K562 (cell line): ENCODE results near the gene POLR1D. TPM values are rescaled to one million over a fixed set of nuclear protein-coding genes. Genes with fewer than 3 reads are reported as not detected.

ENCODE experiments used
- BCOR ChIP-seq: fragments of 450-650 bp; IDR thresholded peaks from 2 replicates; pipeline ENCODE4 v1.6.1; 2016
- CTBP1 ChIP-seq: fragments of 450-650 bp; IDR thresholded peaks from 2 replicates; pipeline ENCODE4 v1.6.1; 2016; ENCODE audit warnings: borderline replicate concordance
- MTA3 ChIP-seq: fragments of 450-650 bp; formaldehyde crosslinking; IDR thresholded peaks from 2 replicates; pipeline ENCODE4 v1.6.1; 2017; ENCODE audit warnings: mild to moderate bottlenecking, borderline replicate concordance
- POLR2H ChIP-seq: IDR thresholded peaks from 2 replicates; pipeline ENCODE4 v1.6.1; 2016; ENCODE audit warnings: missing genetic modification characterization, low read depth, mild to moderate bottlenecking, control low read depth, missing compliant biosample characterization, moderate library complexity
- WHSC1 ChIP-seq: IDR thresholded peaks from one replicate; pipeline ENCODE4 v1.6.1; 2012; ENCODE audit warnings: low read length, control low read depth, inconsistent platforms
- ZNF644 ChIP-seq: fragments of 200-800 bp; sonication (Bioruptor generic); IDR thresholded peaks from 2 replicates; pipeline ENCODE4 v1.6.1; 2016; ENCODE audit warnings: low read depth, missing genetic modification characterization, missing compliant biosample characterization
- ZNF766 ChIP-seq: fragments of 200-800 bp; sonication (Bioruptor generic); conservative IDR thresholded peaks from 2 replicates; pipeline ENCODE4 v1.6.1; 2016; ENCODE audit warnings: missing genetic modification characterization, missing compliant biosample characterization
- polyA plus RNA-seq, 8 experiments: library from polyadenylated mRNA; depleted of rRNA in 4 of 8; stranded (reverse) in 5 of 8; unstranded in 3 of 8; fragments of >200 nt; fragmentation: Nextera tagmentation in 2 of 8; fragmentation: Illumina TruSeq in 1 of 8; extraction: Ambion mirVana in 2 of 8; extraction: Trizol in 1 of 8; gene quantifications; 2 replicates each; pipeline versions ENCODE4 v1.2.1 to v1.2.3, GENCODE V29; 2011 to 2014; ENCODE audit warnings: inconsistent platforms in 1 of 8, missing spikeins in 1 of 8
- total RNA-seq, 7 experiments: library from RNA; depleted of rRNA in 6 of 7; stranded (reverse); fragments of >200 nt in 6 of 7; fragmentation: Illumina TruSeq in 2 of 7; extraction: Trizol in 2 of 7; gene quantifications; 2 replicates each; pipeline versions ENCODE4 v1.2.1 to v1.2.3, GENCODE V29; 2011 to 2021; ENCODE audit warnings: low replicate concordance in 1 of 7
- TF ChIP-seq, protein P1 (sequence below), 2 experiments: fragments of 450-650 bp in 1 of 2; sonication (generic) in 1 of 2; formaldehyde crosslinking in 1 of 2; IDR thresholded peaks; 2 replicates each; pipeline versions ENCODE4 v1.7.1 to v1.9.0; 2016 to 2022; ENCODE audit warnings: inconsistent platforms in 1 of 2, mild to moderate bottlenecking in 1 of 2, missing genetic modification reagents in 1 of 2
- TF ChIP-seq, protein P2 (sequence below): fragments of 450-650 bp; IDR thresholded peaks from 2 replicates; pipeline ENCODE4 v1.6.1; 2016; ENCODE audit warnings: mild to moderate bottlenecking
- TF ChIP-seq, protein P3 (sequence below), 2 experiments: IDR thresholded peaks; 2 replicates each; pipeline ENCODE4 v1.6.1; 2012; ENCODE audit warnings: improper control_type of control experiment in 2 of 2, low read depth in 2 of 2, low read length in 2 of 2, borderline replicate concordance in 1 of 2
- TF ChIP-seq, protein P4 (sequence below): sonication (generic); formaldehyde crosslinking; IDR thresholded peaks from 2 replicates; pipeline ENCODE4 v1.8.1; 2023; ENCODE audit warnings: mild to moderate bottlenecking, missing genetic modification reagents, moderate library complexity

Gene POLR1D
- total and polyA plus RNA-seq, 9 of the 15 experiments (the other 6 are each of a cell fraction or from before 2014, with no cell fraction given), result 107 to 188 (median 145) TPM

DNA sequence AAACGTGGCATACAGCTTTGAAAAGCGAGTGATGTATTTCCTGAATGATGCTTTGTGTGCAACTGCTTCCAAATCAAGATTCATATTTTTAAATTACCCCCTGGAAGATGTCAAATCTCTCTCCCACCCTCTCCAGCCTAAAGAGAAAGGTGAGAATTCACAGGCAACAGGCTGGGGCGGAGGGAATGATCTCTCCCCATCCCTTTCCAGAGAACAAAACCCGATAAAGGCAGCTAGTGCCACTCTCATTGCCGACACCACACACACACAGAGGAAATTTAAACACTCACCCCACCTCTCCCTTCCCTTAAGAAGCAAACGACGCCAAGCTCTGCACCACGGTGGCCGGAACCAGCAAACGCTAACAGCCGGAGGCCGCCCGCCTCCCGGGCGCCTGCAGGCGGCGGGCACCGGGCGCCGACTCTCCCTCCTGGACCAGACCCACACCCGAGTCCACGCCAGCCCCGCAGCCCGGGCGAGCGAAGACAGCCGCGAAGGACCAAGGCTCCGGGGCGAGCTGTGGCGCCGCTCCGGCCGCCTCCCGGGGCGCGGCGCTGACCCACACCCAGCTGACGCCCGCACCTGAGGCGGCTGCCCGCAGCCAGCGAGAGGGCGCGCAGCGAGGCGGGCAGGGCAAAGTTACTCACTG lies 1.8 kb upstream of the POLR1D start (continued):
- TF ChIP-seq, protein P1, sequence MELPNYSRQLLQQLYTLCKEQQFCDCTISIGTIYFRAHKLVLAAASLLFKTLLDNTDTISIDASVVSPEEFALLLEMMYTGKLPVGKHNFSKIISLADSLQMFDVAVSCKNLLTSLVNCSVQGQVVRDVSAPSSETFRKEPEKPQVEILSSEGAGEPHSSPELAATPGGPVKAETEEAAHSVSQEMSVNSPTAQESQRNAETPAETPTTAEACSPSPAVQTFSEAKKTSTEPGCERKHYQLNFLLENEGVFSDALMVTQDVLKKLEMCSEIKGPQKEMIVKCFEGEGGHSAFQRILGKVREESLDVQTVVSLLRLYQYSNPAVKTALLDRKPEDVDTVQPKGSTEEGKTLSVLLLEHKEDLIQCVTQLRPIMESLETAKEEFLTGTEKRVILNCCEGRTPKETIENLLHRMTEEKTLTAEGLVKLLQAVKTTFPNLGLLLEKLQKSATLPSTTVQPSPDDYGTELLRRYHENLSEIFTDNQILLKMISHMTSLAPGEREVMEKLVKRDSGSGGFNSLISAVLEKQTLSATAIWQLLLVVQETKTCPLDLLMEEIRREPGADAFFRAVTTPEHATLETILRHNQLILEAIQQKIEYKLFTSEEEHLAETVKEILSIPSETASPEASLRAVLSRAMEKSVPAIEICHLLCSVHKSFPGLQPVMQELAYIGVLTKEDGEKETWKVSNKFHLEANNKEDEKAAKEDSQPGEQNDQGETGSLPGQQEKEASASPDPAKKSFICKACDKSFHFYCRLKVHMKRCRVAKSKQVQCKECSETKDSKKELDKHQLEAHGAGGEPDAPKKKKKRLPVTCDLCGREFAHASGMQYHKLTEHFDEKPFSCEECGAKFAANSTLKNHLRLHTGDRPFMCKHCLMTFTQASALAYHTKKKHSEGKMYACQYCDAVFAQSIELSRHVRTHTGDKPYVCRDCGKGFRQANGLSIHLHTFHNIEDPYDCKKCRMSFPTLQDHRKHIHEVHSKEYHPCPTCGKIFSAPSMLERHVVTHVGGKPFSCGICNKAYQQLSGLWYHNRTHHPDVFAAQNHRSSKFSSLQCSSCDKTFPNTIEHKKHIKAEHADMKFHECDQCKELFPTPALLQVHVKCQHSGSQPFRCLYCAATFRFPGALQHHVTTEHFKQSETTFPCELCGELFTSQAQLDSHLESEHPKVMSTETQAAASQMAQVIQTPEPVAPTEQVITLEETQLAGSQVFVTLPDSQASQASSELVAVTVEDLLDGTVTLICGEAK (IDR thresholded peaks at IDR 0.05), result 0 out of 2 replicates have a peak, but pooled peaks have one; percentile 15
- TF ChIP-seq, protein P1 (CRISPR knock-in tag; IDR thresholded peaks at IDR 0.05), result no peak
- peak; percentile 54 for TF ChIP-seq CTBP1
- TF ChIP-seq, protein P2, sequence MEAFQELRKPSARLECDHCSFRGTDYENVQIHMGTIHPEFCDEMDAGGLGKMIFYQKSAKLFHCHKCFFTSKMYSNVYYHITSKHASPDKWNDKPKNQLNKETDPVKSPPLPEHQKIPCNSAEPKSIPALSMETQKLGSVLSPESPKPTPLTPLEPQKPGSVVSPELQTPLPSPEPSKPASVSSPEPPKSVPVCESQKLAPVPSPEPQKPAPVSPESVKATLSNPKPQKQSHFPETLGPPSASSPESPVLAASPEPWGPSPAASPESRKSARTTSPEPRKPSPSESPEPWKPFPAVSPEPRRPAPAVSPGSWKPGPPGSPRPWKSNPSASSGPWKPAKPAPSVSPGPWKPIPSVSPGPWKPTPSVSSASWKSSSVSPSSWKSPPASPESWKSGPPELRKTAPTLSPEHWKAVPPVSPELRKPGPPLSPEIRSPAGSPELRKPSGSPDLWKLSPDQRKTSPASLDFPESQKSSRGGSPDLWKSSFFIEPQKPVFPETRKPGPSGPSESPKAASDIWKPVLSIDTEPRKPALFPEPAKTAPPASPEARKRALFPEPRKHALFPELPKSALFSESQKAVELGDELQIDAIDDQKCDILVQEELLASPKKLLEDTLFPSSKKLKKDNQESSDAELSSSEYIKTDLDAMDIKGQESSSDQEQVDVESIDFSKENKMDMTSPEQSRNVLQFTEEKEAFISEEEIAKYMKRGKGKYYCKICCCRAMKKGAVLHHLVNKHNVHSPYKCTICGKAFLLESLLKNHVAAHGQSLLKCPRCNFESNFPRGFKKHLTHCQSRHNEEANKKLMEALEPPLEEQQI, result no peak
- TF ChIP-seq, protein P3, sequence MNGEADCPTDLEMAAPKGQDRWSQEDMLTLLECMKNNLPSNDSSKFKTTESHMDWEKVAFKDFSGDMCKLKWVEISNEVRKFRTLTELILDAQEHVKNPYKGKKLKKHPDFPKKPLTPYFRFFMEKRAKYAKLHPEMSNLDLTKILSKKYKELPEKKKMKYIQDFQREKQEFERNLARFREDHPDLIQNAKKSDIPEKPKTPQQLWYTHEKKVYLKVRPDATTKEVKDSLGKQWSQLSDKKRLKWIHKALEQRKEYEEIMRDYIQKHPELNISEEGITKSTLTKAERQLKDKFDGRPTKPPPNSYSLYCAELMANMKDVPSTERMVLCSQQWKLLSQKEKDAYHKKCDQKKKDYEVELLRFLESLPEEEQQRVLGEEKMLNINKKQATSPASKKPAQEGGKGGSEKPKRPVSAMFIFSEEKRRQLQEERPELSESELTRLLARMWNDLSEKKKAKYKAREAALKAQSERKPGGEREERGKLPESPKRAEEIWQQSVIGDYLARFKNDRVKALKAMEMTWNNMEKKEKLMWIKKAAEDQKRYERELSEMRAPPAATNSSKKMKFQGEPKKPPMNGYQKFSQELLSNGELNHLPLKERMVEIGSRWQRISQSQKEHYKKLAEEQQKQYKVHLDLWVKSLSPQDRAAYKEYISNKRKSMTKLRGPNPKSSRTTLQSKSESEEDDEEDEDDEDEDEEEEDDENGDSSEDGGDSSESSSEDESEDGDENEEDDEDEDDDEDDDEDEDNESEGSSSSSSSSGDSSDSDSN (IDR thresholded peaks at IDR 0.05; ENCODE audit: borderline replicate concordance in 1 of 2, low read depth in 2 of 2, low read length in 2 of 2), result 0 out of 4 replicates have a peak, but pooled peaks of 1 of the 2 experiments have one; percentile 3
- no peak for TF ChIP-seq ZNF644 (tag)
- TF ChIP-seq WHSC1, result no peak
- no peak for TF ChIP-seq BCOR
- no peak for TF ChIP-seq ZNF766
- TF ChIP-seq POLR2H (tag), result no peak
- TF ChIP-seq MTA3, result 0 out of 2 replicates have a peak, but pooled peaks have one; percentile 27
- TF ChIP-seq, protein P4, sequence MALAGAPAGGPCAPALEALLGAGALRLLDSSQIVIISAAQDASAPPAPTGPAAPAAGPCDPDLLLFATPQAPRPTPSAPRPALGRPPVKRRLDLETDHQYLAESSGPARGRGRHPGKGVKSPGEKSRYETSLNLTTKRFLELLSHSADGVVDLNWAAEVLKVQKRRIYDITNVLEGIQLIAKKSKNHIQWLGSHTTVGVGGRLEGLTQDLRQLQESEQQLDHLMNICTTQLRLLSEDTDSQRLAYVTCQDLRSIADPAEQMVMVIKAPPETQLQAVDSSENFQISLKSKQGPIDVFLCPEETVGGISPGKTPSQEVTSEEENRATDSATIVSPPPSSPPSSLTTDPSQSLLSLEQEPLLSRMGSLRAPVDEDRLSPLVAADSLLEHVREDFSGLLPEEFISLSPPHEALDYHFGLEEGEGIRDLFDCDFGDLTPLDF (CRISPR knock-in tag), result 0 out of 2 replicates have a peak, but pooled peaks have one; percentile 9
